ENCODE data around the gene EIF2B5.
A peak's percentile ranks its signal among the peaks of the same experiment; 100 is the strongest.

EIF2B5 gene

DNA sequence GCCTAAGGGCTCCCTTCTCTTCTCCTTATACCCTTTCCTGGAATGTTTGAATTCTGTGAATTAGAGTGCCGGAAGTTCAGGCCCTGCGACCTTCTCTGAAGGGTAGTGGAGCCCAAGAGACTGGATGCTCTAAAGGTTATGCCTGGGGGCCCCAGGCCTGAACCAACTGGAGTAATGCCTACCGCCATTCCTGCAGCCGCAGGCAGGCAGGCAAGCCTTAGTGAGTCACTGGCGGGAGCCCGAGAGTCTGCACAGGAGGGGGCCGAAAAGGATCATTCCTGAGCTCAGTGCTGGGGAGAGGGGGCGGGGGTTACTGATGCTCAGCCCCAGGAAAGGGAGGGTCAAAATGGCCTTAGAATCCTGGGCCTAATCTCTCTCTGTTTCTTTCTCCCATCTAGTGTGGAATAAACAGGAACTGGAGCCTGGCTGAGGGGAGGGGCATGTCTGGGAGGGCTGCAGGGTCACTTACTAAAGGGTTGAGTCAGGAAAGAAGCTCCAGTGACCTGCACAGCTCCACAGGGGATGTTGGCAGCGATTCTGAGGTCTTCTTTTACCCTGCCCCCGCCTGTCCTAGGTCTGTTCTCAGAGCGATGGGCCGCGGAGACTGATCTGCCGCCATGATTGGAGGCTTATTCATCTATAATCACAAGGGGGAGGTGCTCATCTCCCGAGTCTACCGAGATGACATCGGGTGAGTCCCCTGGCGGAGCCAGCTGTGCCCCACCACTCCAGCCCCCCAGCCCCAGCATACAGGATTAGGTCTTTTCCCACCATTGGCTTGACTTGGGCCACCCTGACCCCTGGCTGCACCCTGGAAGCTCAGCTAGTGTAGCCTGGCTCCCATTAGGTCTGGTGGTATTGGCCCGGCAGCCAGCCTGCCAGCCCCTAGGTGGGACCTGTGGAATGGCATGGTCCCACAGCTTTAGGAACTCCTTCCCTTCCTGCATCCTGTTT, 41.5 kb downstream of the EIF2B5 start:
- Histone ChIP-seq H4K20me1 (ENCODE audit: insufficient read depth, low read length) (peaks cover 7% of the 10 kb centered on the region), H3K4me2 (ENCODE audit: insufficient read depth, low read length) (peak overlapping the region; percentile 97), H3K4me1 (ENCODE audit: insufficient read depth, low read length) (peaks cover 34% of the 10 kb centered on the region), H3K4me3 (ENCODE audit: low read depth in 1 of 2, low read length in 2 of 2) (peak overlapping the region; percentile 93 to 98; a peak in 3 of 4 replicates), H3K79me2 (ENCODE audit: insufficient read depth, low read length) (peaks cover 45% of the 10 kb centered on the region), H3K9me3 (ENCODE audit: insufficient read depth, low read length, severe bottlenecking) (no peaks in the 10 kb centered on the region), H3K36me3 (ENCODE audit: insufficient read depth, low read length) (peaks cover 61% of the 10 kb centered on the region), H3K27ac (ENCODE audit: low read length) (peak overlapping the region; percentile 53), H2AFZ (ENCODE audit: low read depth, low read length) (no peak overlapping the region), H3K9ac (ENCODE audit: low read depth, low read length) (peak overlapping the region; percentile 96), H3K27me3 (ENCODE audit: insufficient read depth, low read length, poor library complexity) (no peaks in the 10 kb centered on the region)
- DNase-seq (peak; percentile 24), ATAC-seq (ENCODE audit: insufficient read depth, low read depth) (no peak)
- TF ChIP-seq, protein P1, sequence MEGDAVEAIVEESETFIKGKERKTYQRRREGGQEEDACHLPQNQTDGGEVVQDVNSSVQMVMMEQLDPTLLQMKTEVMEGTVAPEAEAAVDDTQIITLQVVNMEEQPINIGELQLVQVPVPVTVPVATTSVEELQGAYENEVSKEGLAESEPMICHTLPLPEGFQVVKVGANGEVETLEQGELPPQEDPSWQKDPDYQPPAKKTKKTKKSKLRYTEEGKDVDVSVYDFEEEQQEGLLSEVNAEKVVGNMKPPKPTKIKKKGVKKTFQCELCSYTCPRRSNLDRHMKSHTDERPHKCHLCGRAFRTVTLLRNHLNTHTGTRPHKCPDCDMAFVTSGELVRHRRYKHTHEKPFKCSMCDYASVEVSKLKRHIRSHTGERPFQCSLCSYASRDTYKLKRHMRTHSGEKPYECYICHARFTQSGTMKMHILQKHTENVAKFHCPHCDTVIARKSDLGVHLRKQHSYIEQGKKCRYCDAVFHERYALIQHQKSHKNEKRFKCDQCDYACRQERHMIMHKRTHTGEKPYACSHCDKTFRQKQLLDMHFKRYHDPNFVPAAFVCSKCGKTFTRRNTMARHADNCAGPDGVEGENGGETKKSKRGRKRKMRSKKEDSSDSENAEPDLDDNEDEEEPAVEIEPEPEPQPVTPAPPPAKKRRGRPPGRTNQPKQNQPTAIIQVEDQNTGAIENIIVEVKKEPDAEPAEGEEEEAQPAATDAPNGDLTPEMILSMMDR (IDR thresholded peaks at IDR 0.05; ENCODE audit: borderline replicate concordance, extremely low read depth, low read length, poor library complexity, severe bottlenecking) = no peak
- no peak for TF ChIP-seq EZH2 (IDR thresholded peaks at IDR 0.05; ENCODE audit: borderline replicate concordance, low read depth, low read length, severe bottlenecking)

GRCh38 chr3:184177331-184177731, 42.2 kb downstream of the EIF2B5 start:
- no peak for DNase-seq
- H3K27me3 ChIP-seq (ENCODE audit: insufficient read depth, low read length, poor library complexity) = no peaks in the 10 kb centered on the region
- H3K79me2 ChIP-seq (ENCODE audit: insufficient read depth, low read length) = peaks cover 45% of the 10 kb centered on the region
- H3K4me1 ChIP-seq (ENCODE audit: insufficient read depth, low read length) = peaks cover 34% of the 10 kb centered on the region
- H3K9me3 ChIP-seq (ENCODE audit: insufficient read depth, low read length, severe bottlenecking) = no peaks in the 10 kb centered on the region
- H2AFZ ChIP-seq (ENCODE audit: low read depth, low read length) = no peak overlapping the region
- TF ChIP-seq EZH2 (IDR thresholded peaks at IDR 0.05; ENCODE audit: borderline replicate concordance, low read depth, low read length, severe bottlenecking) = no peak
- TF ChIP-seq, protein P1 (IDR thresholded peaks at IDR 0.05; ENCODE audit: borderline replicate concordance, extremely low read depth, low read length, poor library complexity, severe bottlenecking) = no peak
- peak overlapping the region; percentile 97; the same call in 1 of the 2 replicates for H3K4me2 ChIP-seq (ENCODE audit: insufficient read depth, low read length)
- H3K4me3 ChIP-seq (ENCODE audit: low read depth in 1 of 2, low read length in 2 of 2) = 0 out of 4 replicates have a peak overlapping the region, but pooled peaks of 1 of the 2 experiments have one; percentile 98
- peak overlapping the region; percentile 96; the same call in 1 of the 2 replicates for H3K9ac ChIP-seq (ENCODE audit: low read depth, low read length)
- ATAC-seq (ENCODE audit: insufficient read depth, low read depth) = no peak
- H3K36me3 ChIP-seq (ENCODE audit: insufficient read depth, low read length) = peaks cover 64% of the 10 kb centered on the region
- H4K20me1 ChIP-seq (ENCODE audit: insufficient read depth, low read length) = peaks cover 7% of the 10 kb centered on the region
- peak overlapping the region; percentile 53 for H3K27ac ChIP-seq (ENCODE audit: low read length)

DNA sequence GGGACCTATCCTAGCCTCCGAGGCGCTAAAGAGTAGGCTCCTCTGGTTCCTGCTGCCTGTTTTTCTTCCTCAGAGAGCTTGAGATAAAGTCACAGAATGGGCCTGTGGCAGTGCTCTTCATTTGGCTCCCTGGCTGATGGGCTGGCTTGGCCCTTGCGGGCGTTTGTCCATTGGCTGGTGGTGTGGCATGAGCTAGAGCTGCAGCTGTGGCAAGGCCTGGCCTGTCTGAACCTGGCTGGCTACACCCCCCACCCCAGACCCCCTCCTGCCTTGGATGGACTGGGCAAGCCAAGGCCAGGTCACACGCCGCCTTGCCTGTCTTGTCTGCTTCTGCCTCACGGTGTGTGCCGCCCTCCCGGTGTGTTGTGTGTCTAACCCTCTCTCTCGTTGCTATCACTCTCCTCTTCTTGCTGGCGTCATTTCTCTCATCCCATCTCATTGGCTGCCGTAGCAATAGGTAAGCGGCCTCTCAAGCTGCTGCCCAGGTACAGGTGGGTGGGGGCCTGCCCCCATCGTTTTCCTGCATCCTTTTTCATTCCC, 42.7 kb downstream of the EIF2B5 start:
- Histone ChIP-seq H3K4me3 (ENCODE audit: low read depth in 1 of 2, low read length in 2 of 2) (no peak overlapping the region), H3K4me1 (ENCODE audit: insufficient read depth, low read length) (peaks cover 34% of the 10 kb centered on the region), H3K9me3 (ENCODE audit: insufficient read depth, low read length, severe bottlenecking) (no peaks in the 10 kb centered on the region), H2AFZ (ENCODE audit: low read depth, low read length) (no peak overlapping the region), H3K27me3 (ENCODE audit: insufficient read depth, low read length, poor library complexity) (no peaks in the 10 kb centered on the region), H3K9ac (ENCODE audit: low read depth, low read length) (no peak overlapping the region), H3K4me2 (ENCODE audit: insufficient read depth, low read length) (peak overlapping the region; percentile 97; the same call in 1 of the 2 replicates), H4K20me1 (ENCODE audit: insufficient read depth, low read length) (peaks cover 7% of the 10 kb centered on the region), H3K27ac (ENCODE audit: low read length) (no peak overlapping the region), H3K36me3 (ENCODE audit: insufficient read depth, low read length) (peaks cover 69% of the 10 kb centered on the region), H3K79me2 (ENCODE audit: insufficient read depth, low read length) (peaks cover 45% of the 10 kb centered on the region)
- ATAC-seq (ENCODE audit: insufficient read depth, low read depth) = no peak
- DNase-seq = no peak
- TF ChIP-seq EZH2 (IDR thresholded peaks at IDR 0.05; ENCODE audit: borderline replicate concordance, low read depth, low read length, severe bottlenecking) = no peak
- TF ChIP-seq, protein P1 (IDR thresholded peaks at IDR 0.05; ENCODE audit: borderline replicate concordance, extremely low read depth, low read length, poor library complexity, severe bottlenecking) = no peak

Data from DND-41 (cell line).